Measurements from ENCODE around the gene SH3RF3.

The SH3RF3 gene

GRCh38 chr2:109398366-109399015, 269.5 kb downstream of the SH3RF3 start:
- TF ChIP-seq GATA3 (IDR thresholded peaks at IDR 0.05; ENCODE audit: low read depth, low read length) (no peak), GATA2 (IDR thresholded peaks at IDR 0.05; ENCODE audit: low read depth, low read length) (no peak)

GRCh38 chr2:109399066-109399465, 270.1 kb downstream of the SH3RF3 start:
- no peak for TF ChIP-seq GATA2 (IDR thresholded peaks at IDR 0.05; ENCODE audit: low read depth, low read length)
- TF ChIP-seq GATA3 (IDR thresholded peaks at IDR 0.05; ENCODE audit: low read depth, low read length), result no peak

- TF ChIP-seq GATA3 (IDR thresholded peaks at IDR 0.05; ENCODE audit: low read depth, low read length), result no peak
- TF ChIP-seq GATA2 (IDR thresholded peaks at IDR 0.05; ENCODE audit: low read depth, low read length), result no peak
Measured at GRCh38 chr2:109400102-109400501, 271.1 kb downstream of the SH3RF3 start.

- TF ChIP-seq GATA3 (IDR thresholded peaks at IDR 0.05; ENCODE audit: low read depth, low read length), result no peak
- no peak for TF ChIP-seq GATA2 (IDR thresholded peaks at IDR 0.05; ENCODE audit: low read depth, low read length)
Measured at GRCh38 chr2:109401370-109401769, 272.4 kb downstream of the SH3RF3 start.

GRCh38 chr2:109402180-109402579, 273.2 kb downstream of the SH3RF3 start:
- no peak for TF ChIP-seq GATA3 (IDR thresholded peaks at IDR 0.05; ENCODE audit: low read depth, low read length)
- TF ChIP-seq GATA2 (IDR thresholded peaks at IDR 0.05; ENCODE audit: low read depth, low read length), result no peak

- TF ChIP-seq GATA2 (IDR thresholded peaks at IDR 0.05; ENCODE audit: low read depth, low read length) (no peak), GATA3 (IDR thresholded peaks at IDR 0.05; ENCODE audit: low read depth, low read length) (no peak)
Measured at GRCh38 chr2:109402980-109403840, 274.2 kb downstream of the SH3RF3 start.

- TF ChIP-seq GATA2 (IDR thresholded peaks at IDR 0.05; ENCODE audit: low read depth, low read length), result no peak
- no peak for TF ChIP-seq GATA3 (IDR thresholded peaks at IDR 0.05; ENCODE audit: low read depth, low read length)
Measured at GRCh38 chr2:109403841-109404201, 274.8 kb downstream of the SH3RF3 start.

- TF ChIP-seq GATA3 (IDR thresholded peaks at IDR 0.05; ENCODE audit: low read depth, low read length), result no peak
Measured at GRCh38 chr2:109404681-109405080, 275.7 kb downstream of the SH3RF3 start.

GRCh38 chr2:109405873-109406272, 276.9 kb downstream of the SH3RF3 start:
- no peak for TF ChIP-seq GATA2 (IDR thresholded peaks at IDR 0.05; ENCODE audit: low read depth, low read length)
- TF ChIP-seq GATA3 (IDR thresholded peaks at IDR 0.05; ENCODE audit: low read depth, low read length), result no peak

- TF ChIP-seq GATA2 (IDR thresholded peaks at IDR 0.05; ENCODE audit: low read depth, low read length), result no peak
- TF ChIP-seq GATA3 (IDR thresholded peaks at IDR 0.05; ENCODE audit: low read depth, low read length), result no peak
Measured at GRCh38 chr2:109406301-109406700, 277.3 kb downstream of the SH3RF3 start.

- TF ChIP-seq GATA3 (IDR thresholded peaks at IDR 0.05; ENCODE audit: low read depth, low read length), result no peak
- no peak for TF ChIP-seq GATA2 (IDR thresholded peaks at IDR 0.05; ENCODE audit: low read depth, low read length)
Measured at GRCh38 chr2:109407276-109408042, 278.5 kb downstream of the SH3RF3 start.

- TF ChIP-seq GATA2 (IDR thresholded peaks at IDR 0.05; ENCODE audit: low read depth, low read length), result no peak
- no peak for TF ChIP-seq GATA3 (IDR thresholded peaks at IDR 0.05; ENCODE audit: low read depth, low read length)
Measured at GRCh38 chr2:109408043-109408335, 279.0 kb downstream of the SH3RF3 start.

- TF ChIP-seq GATA3 (IDR thresholded peaks at IDR 0.05; ENCODE audit: low read depth, low read length) (no peak), GATA2 (IDR thresholded peaks at IDR 0.05; ENCODE audit: low read depth, low read length) (no peak)
Measured at GRCh38 chr2:109409321-109410038, 280.5 kb downstream of the SH3RF3 start.
